Neural cell (in vitro differentiated cells): Measurements from ENCODE around the gene SLC22A23. TPM values are rescaled to one million over a fixed set of nuclear protein-coding genes. Genes with fewer than 3 reads are reported as not detected.

ENCODE experiments used
- H2AFZ ChIP-seq: fragments of 200-600, 300-800 bp; sonication (generic), shearing (Covaris generic); 2 replicates; pipeline ENCODE4 v1.6.0; 2014; ENCODE audit warnings: low read depth, mild to moderate bottlenecking, antibody characterized with exemption, low read length, moderate library complexity
- H3F3A ChIP-seq: fragments of 200-600 bp; shearing (Covaris generic); 2 replicates; pipeline ENCODE4 v1.6.1; 2016; ENCODE audit warnings: mild to moderate bottlenecking, moderate library complexity, mixed read lengths, antibody characterized with exemption, low read length; ENCODE audit not compliant: insufficient read depth, poor library complexity, severe bottlenecking
- H3K27ac ChIP-seq: fragments of 200-600, 300-800 bp; sonication (generic), shearing (Covaris generic); 2 replicates; pipeline ENCODE4 v1.5.1; 2014; ENCODE audit warnings: mild to moderate bottlenecking, low read length, moderate library complexity
- H3K27me3 ChIP-seq: fragments of 300-800, 200-600 bp; sonication (generic), shearing (Covaris generic); 2 replicates; pipeline ENCODE4 v1.6.0; 2014; ENCODE audit warnings: mild to moderate bottlenecking, low read depth, low read length, moderate library complexity; ENCODE audit not compliant: insufficient read depth
- H3K36me3 ChIP-seq: fragments of 300-800, 200-600 bp; sonication (generic), shearing (Covaris generic); 2 replicates; pipeline ENCODE4 v1.5.1; 2014; ENCODE audit warnings: mild to moderate bottlenecking, antibody characterized with exemption, low read length, moderate library complexity; ENCODE audit not compliant: insufficient read depth
- H3K4me2 ChIP-seq: fragments of 300-800, 200-600 bp; sonication (generic), shearing (Covaris generic); 2 replicates; pipeline ENCODE4 v1.6.0; 2014; ENCODE audit warnings: mild to moderate bottlenecking, low read length
- H3K4me3 ChIP-seq: fragments of 300-800, 200-600 bp; sonication (generic), shearing (Covaris generic); 2 replicates; pipeline ENCODE4 v1.5.1; 2014; ENCODE audit warnings: mild to moderate bottlenecking, low read length, moderate library complexity
- H3K79me2 ChIP-seq: fragments of 200-600 bp; shearing (Covaris generic); replicated peaks from 2 replicates; pipeline ENCODE4 v1.6.0; 2014; ENCODE audit warnings: mild to moderate bottlenecking, low read length, moderate library complexity; ENCODE audit not compliant: insufficient read depth
- H3K9ac ChIP-seq: fragments of 300-800, 200-600 bp; sonication (generic), shearing (Covaris generic); 2 replicates; pipeline ENCODE4 v1.6.1; 2016; ENCODE audit warnings: mild to moderate bottlenecking, low read length, mixed read lengths
- H3K9me2 ChIP-seq: fragments of 200-600 bp; shearing (Covaris generic); 2 replicates; pipeline ENCODE4 v1.6.1; 2016; ENCODE audit warnings: mild to moderate bottlenecking, low read length, mixed read lengths; ENCODE audit not compliant: insufficient read depth
- H3K9me3 ChIP-seq: fragments of 200-600, 300-800 bp; sonication (generic), shearing (Covaris generic); 2 replicates; pipeline ENCODE4 v1.6.1; 2016; ENCODE audit warnings: mild to moderate bottlenecking, mixed run types, low read length, moderate library complexity, mixed read lengths
- H4K20me1 ChIP-seq: fragments of 200-600 bp; shearing (Covaris generic); 2 replicates; pipeline ENCODE4 v1.6.1; 2016; ENCODE audit warnings: mild to moderate bottlenecking, mixed run types; ENCODE audit not compliant: insufficient read depth
- EP300 ChIP-seq: fragments of 450-650 bp; conservative IDR thresholded peaks from 2 replicates; pipeline ENCODE4 v1.6.1; 2014; ENCODE audit warnings: antibody characterized with exemption, mild to moderate bottlenecking, moderate library complexity; ENCODE audit not compliant: poor library complexity, severe bottlenecking
- EZH2 ChIP-seq: fragments of 200-600, 300-800 bp; shearing (Covaris generic), sonication (generic); IDR thresholded peaks from 2 replicates; pipeline ENCODE4 v1.6.1; 2014; ENCODE audit warnings: antibody characterized with exemption, low read length, borderline replicate concordance, mild to moderate bottlenecking; ENCODE audit not compliant: insufficient read depth, poor library complexity, severe bottlenecking
- MXI1 ChIP-seq: fragments of 450-650 bp; conservative IDR thresholded peaks from 2 replicates; pipeline ENCODE4 v1.6.1; 2014; ENCODE audit warnings: antibody characterized with exemption, mild to moderate bottlenecking; ENCODE audit not compliant: poor library complexity, severe bottlenecking
- POLR2AphosphoS5 ChIP-seq: IDR thresholded peaks from 2 replicates; pipeline ENCODE4 v1.6.1; 2012
- RAD21 ChIP-seq: fragments of 450-650 bp; conservative IDR thresholded peaks from 2 replicates; pipeline ENCODE4 v1.6.1; 2014; ENCODE audit warnings: antibody characterized with exemption, mild to moderate bottlenecking, moderate library complexity
- SMC3 ChIP-seq: fragments of 450-650 bp; conservative IDR thresholded peaks from 2 replicates; pipeline ENCODE4 v1.6.1; 2014; ENCODE audit warnings: antibody characterized with exemption, mild to moderate bottlenecking, moderate library complexity; ENCODE audit not compliant: poor library complexity
- TAF1 ChIP-seq: IDR thresholded peaks from 2 replicates; pipeline ENCODE4 v1.6.1; 2012; ENCODE audit warnings: low read depth
- polyA plus RNA-seq: library from polyadenylated mRNA; depleted of rRNA; stranded (reverse); fragments of >200 nt; gene quantifications from 2 replicates; pipeline ENCODE4 v1.2.3, GENCODE V29; 2014
- TF ChIP-seq, protein P1 (sequence below): fragments of 450-650 bp; IDR thresholded peaks from 2 replicates; pipeline ENCODE4 v1.5.1; 2014; ENCODE audit warnings: antibody characterized with exemption, mild to moderate bottlenecking, moderate library complexity; ENCODE audit not compliant: poor library complexity, severe bottlenecking
- TF ChIP-seq, protein P2 (sequence below): IDR thresholded peaks from 2 replicates; pipeline ENCODE4 v1.6.1; 2012; ENCODE audit warnings: borderline replicate concordance

SLC22A23 gene
- polyA plus RNA-seq, 1 donor from 2014 or later = 8.8 TPM

DNA sequence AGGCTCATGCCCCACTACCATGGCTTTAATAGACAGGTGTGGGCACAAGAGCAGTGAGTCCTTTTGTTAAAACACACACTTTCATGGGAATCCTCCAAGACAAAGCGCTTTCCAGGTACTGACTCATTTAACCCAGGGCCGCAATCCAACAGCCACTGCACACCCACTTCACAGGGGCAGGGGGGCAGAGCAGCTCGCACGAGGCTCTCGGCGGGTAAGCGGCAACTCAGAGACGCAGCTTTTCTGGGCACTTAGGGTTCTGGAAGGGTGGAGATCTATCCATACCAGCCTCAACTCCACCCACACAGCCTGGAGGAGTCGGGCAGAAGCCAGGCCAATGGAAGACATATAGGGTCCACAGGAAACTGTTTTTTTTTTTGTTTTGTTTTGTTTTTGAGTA lies 169.5 kb downstream of the SLC22A23 start:
- Histone ChIP-seq H4K20me1 (no peaks in the 10 kb centered on the region), H3K4me3 (no peak overlapping the region), H3K4me2 (no peak overlapping the region), H3K79me2 (no peaks in the 10 kb centered on the region), H2AFZ (no peak overlapping the region), H3K27ac (no peak overlapping the region), H3K9me3 (no peaks in the 10 kb centered on the region), H3F3A (no peaks in the 10 kb centered on the region), H3K36me3 (peaks cover 6% of the 10 kb centered on the region), H3K27me3 (no peaks in the 10 kb centered on the region), H3K9ac (no peak overlapping the region), H3K9me2 (no peaks in the 10 kb centered on the region)
- TF ChIP-seq EP300 (no peak), SMC3 (no peak), MXI1 (no peak), RAD21 (no peak), TAF1 (no peak), EZH2 (no peak), POLR2AphosphoS5 (no peak)
- TF ChIP-seq, protein P1, sequence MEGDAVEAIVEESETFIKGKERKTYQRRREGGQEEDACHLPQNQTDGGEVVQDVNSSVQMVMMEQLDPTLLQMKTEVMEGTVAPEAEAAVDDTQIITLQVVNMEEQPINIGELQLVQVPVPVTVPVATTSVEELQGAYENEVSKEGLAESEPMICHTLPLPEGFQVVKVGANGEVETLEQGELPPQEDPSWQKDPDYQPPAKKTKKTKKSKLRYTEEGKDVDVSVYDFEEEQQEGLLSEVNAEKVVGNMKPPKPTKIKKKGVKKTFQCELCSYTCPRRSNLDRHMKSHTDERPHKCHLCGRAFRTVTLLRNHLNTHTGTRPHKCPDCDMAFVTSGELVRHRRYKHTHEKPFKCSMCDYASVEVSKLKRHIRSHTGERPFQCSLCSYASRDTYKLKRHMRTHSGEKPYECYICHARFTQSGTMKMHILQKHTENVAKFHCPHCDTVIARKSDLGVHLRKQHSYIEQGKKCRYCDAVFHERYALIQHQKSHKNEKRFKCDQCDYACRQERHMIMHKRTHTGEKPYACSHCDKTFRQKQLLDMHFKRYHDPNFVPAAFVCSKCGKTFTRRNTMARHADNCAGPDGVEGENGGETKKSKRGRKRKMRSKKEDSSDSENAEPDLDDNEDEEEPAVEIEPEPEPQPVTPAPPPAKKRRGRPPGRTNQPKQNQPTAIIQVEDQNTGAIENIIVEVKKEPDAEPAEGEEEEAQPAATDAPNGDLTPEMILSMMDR = no peak
- TF ChIP-seq, protein P2, sequence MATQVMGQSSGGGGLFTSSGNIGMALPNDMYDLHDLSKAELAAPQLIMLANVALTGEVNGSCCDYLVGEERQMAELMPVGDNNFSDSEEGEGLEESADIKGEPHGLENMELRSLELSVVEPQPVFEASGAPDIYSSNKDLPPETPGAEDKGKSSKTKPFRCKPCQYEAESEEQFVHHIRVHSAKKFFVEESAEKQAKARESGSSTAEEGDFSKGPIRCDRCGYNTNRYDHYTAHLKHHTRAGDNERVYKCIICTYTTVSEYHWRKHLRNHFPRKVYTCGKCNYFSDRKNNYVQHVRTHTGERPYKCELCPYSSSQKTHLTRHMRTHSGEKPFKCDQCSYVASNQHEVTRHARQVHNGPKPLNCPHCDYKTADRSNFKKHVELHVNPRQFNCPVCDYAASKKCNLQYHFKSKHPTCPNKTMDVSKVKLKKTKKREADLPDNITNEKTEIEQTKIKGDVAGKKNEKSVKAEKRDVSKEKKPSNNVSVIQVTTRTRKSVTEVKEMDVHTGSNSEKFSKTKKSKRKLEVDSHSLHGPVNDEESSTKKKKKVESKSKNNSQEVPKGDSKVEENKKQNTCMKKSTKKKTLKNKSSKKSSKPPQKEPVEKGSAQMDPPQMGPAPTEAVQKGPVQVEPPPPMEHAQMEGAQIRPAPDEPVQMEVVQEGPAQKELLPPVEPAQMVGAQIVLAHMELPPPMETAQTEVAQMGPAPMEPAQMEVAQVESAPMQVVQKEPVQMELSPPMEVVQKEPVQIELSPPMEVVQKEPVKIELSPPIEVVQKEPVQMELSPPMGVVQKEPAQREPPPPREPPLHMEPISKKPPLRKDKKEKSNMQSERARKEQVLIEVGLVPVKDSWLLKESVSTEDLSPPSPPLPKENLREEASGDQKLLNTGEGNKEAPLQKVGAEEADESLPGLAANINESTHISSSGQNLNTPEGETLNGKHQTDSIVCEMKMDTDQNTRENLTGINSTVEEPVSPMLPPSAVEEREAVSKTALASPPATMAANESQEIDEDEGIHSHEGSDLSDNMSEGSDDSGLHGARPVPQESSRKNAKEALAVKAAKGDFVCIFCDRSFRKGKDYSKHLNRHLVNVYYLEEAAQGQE = no peak

DNA sequence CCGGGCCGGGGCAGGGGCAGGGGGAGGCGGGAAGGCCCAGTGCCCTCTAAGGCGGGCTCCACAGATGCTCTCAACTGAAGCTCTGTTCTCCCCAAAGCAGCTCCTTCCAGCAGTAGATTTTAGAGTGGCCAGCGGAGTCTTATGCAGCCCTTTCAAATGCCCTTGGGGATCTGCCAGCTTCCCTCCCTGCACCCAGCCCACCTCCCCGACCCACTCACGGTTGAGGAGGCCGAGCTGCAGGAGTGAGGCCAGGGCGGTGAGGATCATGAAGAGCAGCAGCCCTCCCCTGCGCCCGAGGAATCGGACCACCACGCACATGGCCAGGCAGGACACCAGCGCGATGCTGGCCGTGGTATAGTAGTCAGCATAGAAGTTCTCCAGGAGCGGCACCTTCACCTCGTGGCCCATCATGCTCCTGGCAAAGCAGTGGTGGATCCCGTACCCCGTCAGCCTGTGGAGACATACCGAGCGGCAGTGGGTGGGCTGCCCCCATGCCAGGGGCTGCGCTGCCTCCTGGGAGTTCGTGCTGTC lies 170.1 kb downstream of the SLC22A23 start:
- Histone ChIP-seq H3K36me3 (peaks cover 6% of the 10 kb centered on the region), H3K4me3 (no peak overlapping the region), H2AFZ (no peak overlapping the region), H3K27ac (no peak overlapping the region), H3F3A (peaks cover 2% of the 10 kb centered on the region), H3K4me2 (no peak overlapping the region), H3K79me2 (no peaks in the 10 kb centered on the region), H3K9me3 (no peaks in the 10 kb centered on the region), H3K9ac (no peak overlapping the region), H4K20me1 (no peaks in the 10 kb centered on the region), H3K9me2 (no peaks in the 10 kb centered on the region), H3K27me3 (no peaks in the 10 kb centered on the region)
- TF ChIP-seq POLR2AphosphoS5 (no peak), RAD21 (no peak), SMC3 (no peak), EP300 (no peak), MXI1 (no peak), TAF1 (no peak), EZH2 (no peak)
- TF ChIP-seq, protein P1 = no peak
